Gastrocnemius medialis (tissue), 4 donors: ENCODE measurements around the gene ERICH6B. TPM values are rescaled to one million over a fixed set of nuclear protein-coding genes. Genes with fewer than 3 reads are reported as not detected.

Experiments used
- ATAC-seq, 2 donors: fragments of 150-250 bp; one replicate each; pipeline ENCODE4 v1.9.1; 2016
- DNase-seq, 2 donors: peaks; one replicate each; pipeline ENCODE4 v3.0.0-alpha.2; 2019
- H3K27ac ChIP-seq, 4 donors: fragments of 200-600 bp; sonication (generic); 1 replicate in 1 of 4; 2 replicates in 3 of 4; pipeline ENCODE4 v1.5.1; 2016 to 2018; ENCODE audit warnings: mild to moderate bottlenecking in 2 of 4, moderate library complexity in 1 of 4
- H3K27me3 ChIP-seq, 3 donors: fragments of 200-600 bp; sonication (generic) in 2 of 3; 1 replicate in 1 of 3; 2 replicates in 2 of 3; pipeline versions ENCODE4 v1.5.1 to v1.6.0; 2016 to 2019; ENCODE audit warnings: mild to moderate bottlenecking in 1 of 3, moderate library complexity in 1 of 3
- H3K36me3 ChIP-seq, 2 donors: fragments of 200-600 bp; sonication (generic) in 1 of 2; one replicate each; pipeline ENCODE4 v1.5.1; 2017 to 2018
- H3K4me1 ChIP-seq, 2 donors: fragments of 200-600 bp; sonication (generic) in 1 of 2; one replicate each; pipeline ENCODE4 v1.5.1; 2016 to 2017; ENCODE audit warnings: mild to moderate bottlenecking in 2 of 2
- H3K4me3 ChIP-seq, 4 donors: fragments of 200-600 bp; sonication (generic) in 3 of 4; 1 replicate in 1 of 4; 2 replicates in 3 of 4; pipeline ENCODE4 v1.5.1; 2016 to 2019; ENCODE audit warnings: mild to moderate bottlenecking in 2 of 4
- H3K9me3 ChIP-seq, 3 donors: fragments of 200-600 bp; sonication (generic) in 2 of 3; 1 replicate in 1 of 3; 2 replicates in 2 of 3; pipeline ENCODE4 v1.5.1; 2016 to 2019
- CTCF ChIP-seq, 5 experiments: fragments of 450-650 bp in 3 of 5; fragments of 200-600 bp in 2 of 5; sonication (generic) in 2 of 5; IDR thresholded peaks in 4 of 5; conservative IDR thresholded peaks in 1 of 5; 1 replicate in 4 of 5; 2 replicates in 1 of 5; pipeline ENCODE4 v1.5.1; 2016 to 2019; ENCODE audit warnings: antibody characterized with exemption in 5 of 5, mild to moderate bottlenecking in 3 of 5, moderate library complexity in 3 of 5
- POLR2A ChIP-seq, 2 donors: fragments of 450-650 bp; IDR thresholded peaks; one replicate each; pipeline ENCODE4 v1.6.1; 2017; ENCODE audit warnings: antibody characterized with exemption in 2 of 2, mild to moderate bottlenecking in 2 of 2, moderate library complexity in 2 of 2
- in situ Hi-C, 4 donors: fragments of 200-750 bp; cut with MboI; loops; one replicate each; pipeline versions ENCODE4 v1.15.0 to v1.8.0; 2017; ENCODE audit warnings: low sequenced_read_pairs in 4 of 4
- intact Hi-C: fragments of 100-400 bp; cut with DNase I; formaldehyde crosslinking; loops from one replicate; pipeline ENCODE4 v1.15.1; 2023; ENCODE audit warnings: low total_unique reads
- total RNA-seq, 4 donors: library from RNA; depleted of rRNA; stranded (reverse); fragments of >200 nt; gene quantifications; one replicate each; pipeline versions ENCODE4 v1.1.0 to v1.2.3, GENCODE V29; 2016

ERICH6B gene
- total RNA-seq, 4 donors from 2014 or later, result not detected

GRCh38 chr13:45510672-45511071 is 104.9 kb downstream of the ERICH6B start:
- Histone ChIP-seq H3K4me3 (no peak overlapping the region), H3K27me3 (no peaks in the 10 kb centered on the region), H3K36me3 (peaks cover 0 to 53% of the 10 kb centered on the region in 2 donors), H3K9me3 (no peaks in the 10 kb centered on the region), H3K4me1 (no peaks in the 10 kb centered on the region), H3K27ac (no peak overlapping the region)
- ATAC-seq (no peak), DNase-seq (no peak)
- intact Hi-C loops, result loop anchor here (5.0 kb wide), 1 partner anchor 652 kb away; no protein-coding TSS in a partner anchor
- TF ChIP-seq CTCF (IDR thresholded peaks at IDR 0.05 in 4 of 5, conservative IDR thresholded peaks at IDR 0.05 in 1 of 5), result no peak
- no peak for TF ChIP-seq POLR2A (IDR thresholded peaks at IDR 0.05)
- in situ Hi-C loops, result loop anchor here in 2 of 4 donors (25.0 kb wide), 3 partner anchors 473 to 652 kb away; no protein-coding TSS in a partner anchor

- in situ Hi-C loops (loop anchor here in 2 of 4 donors (25.0 kb wide), 3 partner anchors 471 to 654 kb away; no protein-coding TSS in a partner anchor), intact Hi-C loops (no loop called here)
- Histone ChIP-seq H3K36me3 (peaks cover 0 to 57% of the 10 kb centered on the region in 2 donors), H3K27ac (no peak overlapping the region), H3K9me3 (no peaks in the 10 kb centered on the region), H3K27me3 (no peaks in the 10 kb centered on the region), H3K4me3 (no peak overlapping the region), H3K4me1 (no peaks in the 10 kb centered on the region)
- DNase-seq (no peak), ATAC-seq (no peak)
- TF ChIP-seq CTCF (IDR thresholded peaks at IDR 0.05 in 4 of 5, conservative IDR thresholded peaks at IDR 0.05 in 1 of 5) (no peak), POLR2A (IDR thresholded peaks at IDR 0.05) (no peak)
Observed at GRCh38 chr13:45508776-45509175, 106.8 kb downstream of the ERICH6B start.

- intact Hi-C loops (no loop called here), in situ Hi-C loops (loop anchor here in 2 of 4 donors (25.0 kb wide), 3 partner anchors 470 to 655 kb away; no protein-coding TSS in a partner anchor)
- H3K4me1 ChIP-seq, result no peaks in the 10 kb centered on the region
- TF ChIP-seq POLR2A (IDR thresholded peaks at IDR 0.05) (no peak), CTCF (IDR thresholded peaks at IDR 0.05 in 4 of 5, conservative IDR thresholded peaks at IDR 0.05 in 1 of 5) (no peak)
- DNase-seq (no peak), ATAC-seq (no peak)
- H3K4me3 ChIP-seq, result no peak overlapping the region
- H3K27ac ChIP-seq, result no peak overlapping the region
- no peaks in the 10 kb centered on the region for H3K9me3 ChIP-seq
- H3K27me3 ChIP-seq, result no peaks in the 10 kb centered on the region
- peaks cover 0 to 60% of the 10 kb centered on the region in 2 donors for H3K36me3 ChIP-seq
Observed at GRCh38 chr13:45506811-45507210, 108.7 kb downstream of the ERICH6B start.

GRCh38 chr13:45503658-45504057 is 111.9 kb downstream of the ERICH6B start:
- in situ Hi-C loops (loop anchor here in 2 of 4 donors (25.0 kb wide), 3 partner anchors 466 to 659 kb away; no protein-coding TSS in a partner anchor), intact Hi-C loops (no loop called here)
- Histone ChIP-seq H3K9me3 (no peaks in the 10 kb centered on the region), H3K27me3 (no peaks in the 10 kb centered on the region), H3K36me3 (peaks cover 0 to 55% of the 10 kb centered on the region in 2 donors), H3K4me3 (no peak overlapping the region), H3K27ac (no peak overlapping the region), H3K4me1 (no peaks in the 10 kb centered on the region)
- DNase-seq, result no peak
- no peak for ATAC-seq
- TF ChIP-seq POLR2A (IDR thresholded peaks at IDR 0.05) (no peak), CTCF (IDR thresholded peaks at IDR 0.05 in 4 of 5, conservative IDR thresholded peaks at IDR 0.05 in 1 of 5) (no peak)

GRCh38 chr13:45501175-45501526 is 114.4 kb downstream of the ERICH6B start:
- Histone ChIP-seq H3K4me3 (no peak overlapping the region), H3K36me3 (peaks cover 0 to 71% of the 10 kb centered on the region in 2 donors), H3K9me3 (no peaks in the 10 kb centered on the region), H3K27me3 (no peaks in the 10 kb centered on the region), H3K27ac (no peak overlapping the region), H3K4me1 (no peaks in the 10 kb centered on the region)
- TF ChIP-seq CTCF (IDR thresholded peaks at IDR 0.05 in 4 of 5, conservative IDR thresholded peaks at IDR 0.05 in 1 of 5), result no peak
- no peak for TF ChIP-seq POLR2A (IDR thresholded peaks at IDR 0.05)
- intact Hi-C loops, result no loop called here
- in situ Hi-C loops, result loop anchor here in 2 of 4 donors (25.0 kb wide), 3 partner anchors 464 to 661 kb away; no protein-coding TSS in a partner anchor
- DNase-seq, result no peak
- ATAC-seq, result no peak
